Caco-2 (cell line): Measurements from ENCODE around the gene ALG6. TPM values are rescaled to one million over a fixed set of nuclear protein-coding genes. Genes with fewer than 3 reads are reported as not detected.

Experiments used
- BruUV-seq: library from RNA; stranded (reverse); fragments of 400-500 nt; replicated peaks from 2 replicates; lab custom pipeline; 2021; lab: Mats Ljungman, UMichigan
- CTCF ChIA-PET: fragments of 300-600 bp; sonication (Branson Sonifier 250); formaldehyde crosslinking; loops from one replicate; lab custom pipeline; 2022; ENCODE audit warnings: antibody characterized with exemption; lab: Charles Lee
- POLR2A ChIA-PET: fragments of 300-600 bp; sonication (Branson Sonifier 250); formaldehyde crosslinking; loops from one replicate; lab custom pipeline; 2022; ENCODE audit warnings: antibody characterized with exemption; lab: Charles Lee
- DNase-seq, 2 experiments: peaks; one replicate each; pipeline versions ENCODE4 v3.0.0 to v3.0.0-alpha.2; 2020 to 2022
- H3K27me3 ChIP-seq: replicated peaks from 2 replicates; pipeline ENCODE4 v1.6.0; 2011; ENCODE audit warnings: low read length; ENCODE audit not compliant: control insufficient read depth, insufficient read depth
- H3K36me3 ChIP-seq: 2 replicates; pipeline ENCODE4 v1.5.1; 2011; ENCODE audit warnings: low read length; ENCODE audit not compliant: control insufficient read depth, insufficient read depth
- H3K4me1 ChIP-seq: fragments of 250-450 bp; sonication (Bioruptor Pico); 2 replicates; pipeline ENCODE4 v1.5.1; 2020; ENCODE audit warnings: mild to moderate bottlenecking
- H3K4me3 ChIP-seq: 2 replicates; pipeline ENCODE4 v1.5.1; 2011; ENCODE audit warnings: low read depth, mild to moderate bottlenecking, control low read depth, low read length
- H3K9me3 ChIP-seq: fragments of 250-450 bp; sonication (Bioruptor Pico); 2 replicates; pipeline ENCODE4 v1.5.1; 2020; ENCODE audit warnings: mild to moderate bottlenecking, moderate library complexity
- H3K27ac Mint-ChIP-seq: one replicate; pipeline ENCODE4 v1.8.0; 2022; ENCODE audit warnings: mixed read lengths; ENCODE audit not compliant: unreplicated experiment
- H3K27me3 Mint-ChIP-seq: one replicate; pipeline ENCODE4 v1.8.0; 2022; ENCODE audit warnings: mixed read lengths; ENCODE audit not compliant: insufficient read depth, unreplicated experiment
- H3K36me3 Mint-ChIP-seq: one replicate; pipeline ENCODE4 v1.8.0; 2022; ENCODE audit warnings: mild to moderate bottlenecking, mixed read lengths; ENCODE audit not compliant: insufficient read depth, unreplicated experiment
- H3K4me1 Mint-ChIP-seq: one replicate; pipeline ENCODE4 v1.8.0; 2022; ENCODE audit warnings: low read depth, mixed read lengths; ENCODE audit not compliant: unreplicated experiment
- H3K4me3 Mint-ChIP-seq: one replicate; pipeline ENCODE4 v1.8.0; 2022; ENCODE audit warnings: mild to moderate bottlenecking, moderate library complexity, mixed read lengths; ENCODE audit not compliant: unreplicated experiment
- H3K9me3 Mint-ChIP-seq: one replicate; pipeline ENCODE4 v1.8.0; 2022; ENCODE audit warnings: mixed read lengths; ENCODE audit not compliant: unreplicated experiment
- intact Hi-C: fragments of 100-400 bp; cut with micrococcal nuclease; formaldehyde crosslinking; loops from one replicate; pipeline ENCODE4 v1.10.0; 2022; ENCODE audit not compliant: unreplicated experiment
- total RNA-seq: library from RNA; stranded (reverse); gene quantifications from 2 replicates; pipeline ENCODE4 v1.2.3, GENCODE V29; 2022
- TF ChIP-seq, protein P1 (sequence below), 2 experiments: fragments of 200-600 bp in 1 of 2; IDR thresholded peaks; 1 replicate in 1 of 2; 2 replicates in 1 of 2; pipeline versions ENCODE4 v1.5.1 to v1.8.0; 2011 to 2022; ENCODE audit warnings: antibody characterized with exemption in 1 of 2, control low read depth in 1 of 2, inconsistent platforms in 1 of 2, low read depth in 1 of 2, low read length in 1 of 2, mild to moderate bottlenecking in 1 of 2, moderate library complexity in 1 of 2; ENCODE audit not compliant: insufficient read depth in 1 of 2, severe bottlenecking in 1 of 2, unreplicated experiment in 1 of 2

ALG6 gene
- total RNA-seq, 1 experiment from 2014 or later = 9.2 TPM

DNA sequence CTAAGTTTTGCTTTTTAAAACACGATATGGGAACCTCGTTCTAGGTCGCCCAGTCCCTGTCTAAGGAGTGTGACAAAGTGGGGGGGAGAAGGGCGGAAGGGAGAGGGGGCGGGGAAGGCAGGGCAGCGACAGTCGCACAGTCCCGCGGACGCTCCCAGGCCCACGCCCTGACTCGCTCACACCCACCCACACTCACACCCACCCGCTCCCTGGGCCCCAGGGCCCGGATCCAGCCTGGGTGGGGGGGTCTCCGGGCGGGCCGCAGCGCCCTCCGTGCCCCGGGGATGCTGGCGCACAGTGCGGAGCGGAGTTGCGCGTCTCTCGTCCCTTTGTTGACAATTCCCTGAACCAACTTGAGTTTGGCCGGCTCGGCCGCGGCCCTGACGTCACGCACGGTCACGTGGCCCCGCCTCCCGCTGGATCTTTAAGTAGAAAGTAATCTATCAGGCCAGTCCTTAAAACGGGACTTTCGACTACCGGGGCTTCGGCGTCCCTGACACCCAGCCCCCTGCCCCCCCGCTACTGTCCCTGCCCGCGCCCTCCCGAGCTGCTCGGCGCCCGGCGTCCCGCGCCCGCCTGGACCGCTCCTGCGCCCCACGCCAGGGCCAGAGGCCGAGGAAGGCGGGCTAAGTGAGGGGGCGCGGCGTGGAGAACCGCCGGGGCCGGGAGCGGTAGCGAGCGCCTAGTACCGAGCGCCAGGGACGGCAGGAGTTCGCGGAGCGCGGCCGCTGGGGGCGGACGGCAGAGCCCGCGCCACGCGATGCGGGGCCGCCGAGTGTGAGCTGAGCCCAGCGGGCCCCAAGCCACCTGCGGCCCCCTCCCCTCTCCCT lies 45.1 kb upstream of the ALG6 start, which contains the start of gene FOXD3:
Gene FOXD3 (plus strand): TSS at position 454 of the 830 bp plus-strand sequence. CDS start 492 bp downstream, outside the sequence.
- peak within 1 kb of the TSS; percentile 70 for H3K4me3 Mint-ChIP-seq
- ChIA-PET POLR2A (no interaction called here), CTCF (no interaction called here)

DNA sequence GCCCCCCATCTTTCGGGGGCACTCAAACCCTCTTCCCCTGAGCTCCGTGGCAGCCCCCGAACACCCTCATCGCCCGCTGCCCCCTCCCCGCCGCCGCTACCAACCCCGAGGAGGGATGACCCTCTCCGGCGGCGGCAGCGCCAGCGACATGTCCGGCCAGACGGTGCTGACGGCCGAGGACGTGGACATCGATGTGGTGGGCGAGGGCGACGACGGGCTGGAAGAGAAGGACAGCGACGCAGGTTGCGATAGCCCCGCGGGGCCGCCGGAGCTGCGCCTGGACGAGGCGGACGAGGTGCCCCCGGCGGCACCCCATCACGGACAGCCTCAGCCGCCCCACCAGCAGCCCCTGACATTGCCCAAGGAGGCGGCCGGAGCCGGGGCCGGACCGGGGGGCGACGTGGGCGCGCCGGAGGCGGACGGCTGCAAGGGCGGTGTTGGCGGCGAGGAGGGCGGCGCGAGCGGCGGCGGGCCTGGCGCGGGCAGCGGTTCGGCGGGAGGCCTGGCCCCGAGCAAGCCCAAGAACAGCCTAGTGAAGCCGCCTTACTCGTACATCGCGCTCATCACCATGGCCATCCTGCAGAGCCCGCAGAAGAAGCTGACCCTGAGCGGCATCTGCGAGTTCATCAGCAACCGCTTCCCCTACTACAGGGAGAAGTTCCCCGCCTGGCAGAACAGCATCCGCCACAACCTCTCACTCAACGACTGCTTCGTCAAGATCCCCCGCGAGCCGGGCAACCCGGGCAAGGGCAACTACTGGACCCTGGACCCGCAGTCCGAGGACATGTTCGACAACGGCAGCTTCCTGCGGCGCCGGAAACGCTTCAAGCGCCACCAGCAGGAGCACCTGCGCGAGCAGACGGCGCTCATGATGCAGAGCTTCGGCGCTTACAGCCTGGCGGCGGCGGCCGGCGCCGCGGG lies 44.2 kb upstream of the ALG6 start:
- Histone ChIP-seq H3K4me1 (no peaks in the 10 kb centered on the region), H3K36me3 (no peaks in the 10 kb centered on the region), H3K4me3 (peak overlapping the region; percentile 40), H3K9me3 (no peaks in the 10 kb centered on the region), H3K27me3 (no peaks in the 10 kb centered on the region)
- Mint-ChIP-seq H3K4me3 (peak overlapping the region; percentile 70), H3K27me3 (peaks cover 40% of the 10 kb centered on the region), H3K27ac (no peak overlapping the region), H3K36me3 (no peaks in the 10 kb centered on the region), H3K4me1 (no peaks in the 10 kb centered on the region), H3K9me3 (no peaks in the 10 kb centered on the region)
- ChIA-PET CTCF (interaction anchor here (0.6 to 0.7 kb wide), 4 partner anchors 118 to 561 kb away, joined by 3 to 10 read pairs (median 4); no protein-coding TSS in a partner anchor), POLR2A (no interaction called here)
- intact Hi-C loops = loop anchor here (10.0 kb wide), 1 partner anchor 212 kb away; no protein-coding TSS in a partner anchor
- TF ChIP-seq, protein P1, sequence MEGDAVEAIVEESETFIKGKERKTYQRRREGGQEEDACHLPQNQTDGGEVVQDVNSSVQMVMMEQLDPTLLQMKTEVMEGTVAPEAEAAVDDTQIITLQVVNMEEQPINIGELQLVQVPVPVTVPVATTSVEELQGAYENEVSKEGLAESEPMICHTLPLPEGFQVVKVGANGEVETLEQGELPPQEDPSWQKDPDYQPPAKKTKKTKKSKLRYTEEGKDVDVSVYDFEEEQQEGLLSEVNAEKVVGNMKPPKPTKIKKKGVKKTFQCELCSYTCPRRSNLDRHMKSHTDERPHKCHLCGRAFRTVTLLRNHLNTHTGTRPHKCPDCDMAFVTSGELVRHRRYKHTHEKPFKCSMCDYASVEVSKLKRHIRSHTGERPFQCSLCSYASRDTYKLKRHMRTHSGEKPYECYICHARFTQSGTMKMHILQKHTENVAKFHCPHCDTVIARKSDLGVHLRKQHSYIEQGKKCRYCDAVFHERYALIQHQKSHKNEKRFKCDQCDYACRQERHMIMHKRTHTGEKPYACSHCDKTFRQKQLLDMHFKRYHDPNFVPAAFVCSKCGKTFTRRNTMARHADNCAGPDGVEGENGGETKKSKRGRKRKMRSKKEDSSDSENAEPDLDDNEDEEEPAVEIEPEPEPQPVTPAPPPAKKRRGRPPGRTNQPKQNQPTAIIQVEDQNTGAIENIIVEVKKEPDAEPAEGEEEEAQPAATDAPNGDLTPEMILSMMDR (IDR thresholded peaks at IDR 0.05; ENCODE audit: insufficient read depth in 1 of 2, low read depth in 1 of 2, low read length in 1 of 2, severe bottlenecking in 1 of 2, unreplicated experiment in 1 of 2) = no peak
- peak; percentile 38 for DNase-seq
- BruUV-seq = no TSS peak

More for the DNA sequence above, 45.1 kb upstream of the ALG6 start, which contains the start of gene FOXD3:
- Mint-ChIP-seq H3K4me1 (no peaks in the 10 kb centered on the region), H3K27me3 (peaks cover 32% of the 10 kb centered on the region), H3K27ac (no peak within 1 kb of the TSS), H3K9me3 (no peaks in the 10 kb centered on the region), H3K36me3 (no peaks in the 10 kb centered on the region)
- Histone ChIP-seq H3K9me3 (no peaks in the 10 kb centered on the region), H3K27me3 (no peaks in the 10 kb centered on the region), H3K4me1 (0 out of 2 replicates have a peak, but pooled peaks cover 3% of the 10 kb centered on the region), H3K4me3 (peak within 1 kb of the TSS; percentile 40), H3K36me3 (no peaks in the 10 kb centered on the region)
- DNase-seq = peak; percentile 46 to 53
- no TSS peak for BruUV-seq
- TF ChIP-seq, protein P1 (IDR thresholded peaks at IDR 0.05; ENCODE audit: insufficient read depth in 1 of 2, low read depth in 1 of 2, low read length in 1 of 2, severe bottlenecking in 1 of 2, unreplicated experiment in 1 of 2) = no peak
- intact Hi-C loops = loop anchor here (10.0 kb wide), 1 partner anchor 212 kb away; no protein-coding TSS in a partner anchor
